NB4 (cell line): ENCODE measurements around the gene TRIM5.

Source experiments
- DNase-seq: peaks from one replicate; pipeline ENCODE4 v3.0.0; 2010; ENCODE audit warnings: low read depth
- H3K4me3 ChIP-seq: one replicate; pipeline ENCODE4 v1.5.1; 2011; ENCODE audit warnings: mild to moderate bottlenecking, low read depth, low read length, moderate library complexity
- MYC ChIP-seq: IDR thresholded peaks from 2 replicates; pipeline ENCODE4 v1.6.1; 2011; ENCODE audit warnings: low read depth, low read length
- POLR2A ChIP-seq: IDR thresholded peaks from 2 replicates; pipeline ENCODE4 v1.6.1; 2011; ENCODE audit warnings: mild to moderate bottlenecking; ENCODE audit not compliant: insufficient read length; ENCODE audit errors: extremely low read depth
- TF ChIP-seq, protein P1 (sequence below): IDR thresholded peaks from 2 replicates; pipeline ENCODE4 v1.6.1; 2011; ENCODE audit warnings: low read depth, low read length
- TF ChIP-seq, protein P2 (sequence below): IDR thresholded peaks from one replicate; pipeline ENCODE4 v1.5.1; 2012; ENCODE audit warnings: low read depth, low read length

The TRIM5 gene

DNA sequence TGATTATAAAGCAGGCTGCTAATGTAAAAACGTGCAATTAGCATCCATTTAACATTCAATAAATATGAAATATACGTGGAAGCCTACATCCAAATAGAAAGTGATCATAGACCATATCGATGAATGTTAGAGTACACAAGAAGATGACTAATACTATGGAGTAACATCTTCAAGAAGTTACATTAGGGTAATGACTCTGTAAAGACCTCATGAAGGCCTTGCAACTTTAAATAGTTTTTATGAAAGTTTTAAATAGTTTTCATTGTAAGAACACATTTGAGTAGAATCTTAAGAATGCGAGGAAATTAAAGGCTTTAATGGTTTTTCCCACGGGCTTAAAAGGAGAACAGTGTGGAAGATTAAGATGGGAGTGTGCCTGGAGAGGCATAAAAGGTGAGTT lies 58.7 kb downstream of the TRIM5 start:
- H3K4me3 ChIP-seq, result no peak overlapping the region
- DNase-seq, result no peak

GRCh38 chr11:5625281-5625680 lies 59.6 kb downstream of the TRIM5 start:
- TF ChIP-seq, protein P1, sequence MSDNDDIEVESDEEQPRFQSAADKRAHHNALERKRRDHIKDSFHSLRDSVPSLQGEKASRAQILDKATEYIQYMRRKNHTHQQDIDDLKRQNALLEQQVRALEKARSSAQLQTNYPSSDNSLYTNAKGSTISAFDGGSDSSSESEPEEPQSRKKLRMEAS, result no peak
- TF ChIP-seq, protein P2, sequence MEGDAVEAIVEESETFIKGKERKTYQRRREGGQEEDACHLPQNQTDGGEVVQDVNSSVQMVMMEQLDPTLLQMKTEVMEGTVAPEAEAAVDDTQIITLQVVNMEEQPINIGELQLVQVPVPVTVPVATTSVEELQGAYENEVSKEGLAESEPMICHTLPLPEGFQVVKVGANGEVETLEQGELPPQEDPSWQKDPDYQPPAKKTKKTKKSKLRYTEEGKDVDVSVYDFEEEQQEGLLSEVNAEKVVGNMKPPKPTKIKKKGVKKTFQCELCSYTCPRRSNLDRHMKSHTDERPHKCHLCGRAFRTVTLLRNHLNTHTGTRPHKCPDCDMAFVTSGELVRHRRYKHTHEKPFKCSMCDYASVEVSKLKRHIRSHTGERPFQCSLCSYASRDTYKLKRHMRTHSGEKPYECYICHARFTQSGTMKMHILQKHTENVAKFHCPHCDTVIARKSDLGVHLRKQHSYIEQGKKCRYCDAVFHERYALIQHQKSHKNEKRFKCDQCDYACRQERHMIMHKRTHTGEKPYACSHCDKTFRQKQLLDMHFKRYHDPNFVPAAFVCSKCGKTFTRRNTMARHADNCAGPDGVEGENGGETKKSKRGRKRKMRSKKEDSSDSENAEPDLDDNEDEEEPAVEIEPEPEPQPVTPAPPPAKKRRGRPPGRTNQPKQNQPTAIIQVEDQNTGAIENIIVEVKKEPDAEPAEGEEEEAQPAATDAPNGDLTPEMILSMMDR, result no peak
- DNase-seq, result no peak
- peak overlapping the region; percentile 87 for H3K4me3 ChIP-seq

More for the DNA sequence above, 58.7 kb downstream of the TRIM5 start:
- no peak for TF ChIP-seq MYC
- TF ChIP-seq, protein P2, result no peak
- no peak for TF ChIP-seq POLR2A
- TF ChIP-seq, protein P1, result no peak

DNA sequence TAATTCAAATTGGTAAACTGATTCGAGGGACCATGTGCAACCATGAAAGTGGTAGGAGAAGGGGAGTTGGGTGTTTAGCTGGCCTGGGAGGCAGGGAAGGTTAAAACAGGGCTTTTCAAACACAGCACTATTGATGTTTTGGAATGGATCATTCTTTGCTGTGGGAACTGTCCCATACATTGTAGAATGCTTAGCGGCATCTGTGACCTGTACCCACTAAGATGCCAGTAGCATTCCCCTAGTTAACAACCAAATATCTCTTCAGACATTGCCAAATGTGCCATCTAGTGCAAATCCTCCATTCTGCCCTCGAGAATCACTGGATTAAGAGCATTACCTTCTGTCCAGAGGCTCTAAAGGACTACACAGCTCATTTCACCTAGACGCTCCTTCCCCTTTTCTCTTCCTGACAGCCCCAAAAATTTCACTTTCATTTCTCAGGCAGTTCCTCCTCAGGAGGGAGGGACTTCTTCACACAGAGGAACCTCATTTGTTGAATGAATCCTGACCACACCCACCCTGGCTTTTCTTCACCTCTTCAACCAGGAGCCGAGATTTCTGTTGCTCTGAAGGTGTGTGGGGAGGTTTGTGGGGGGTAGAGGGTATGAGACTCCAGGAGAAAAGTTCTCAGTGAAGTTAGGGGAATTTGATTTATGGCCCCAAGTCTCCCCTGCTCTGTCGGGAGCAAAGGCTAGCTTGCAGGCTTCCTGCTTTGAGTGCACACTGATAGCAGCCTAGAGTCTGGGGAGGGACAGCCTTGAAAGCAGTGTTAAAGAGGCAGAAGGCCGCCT lies 60.2 kb downstream of the TRIM5 start, which contains the start of gene TRIM34:
TRIM34 (plus strand) TSS at position 513 of the 791 bp plus-strand sequence. CDS start 7,331 bp downstream, outside the sequence.
- TF ChIP-seq, protein P2, result no peak
- TF ChIP-seq MYC (no peak), POLR2A (peak; percentile 46)
- TF ChIP-seq, protein P1, result no peak
- DNase-seq, result peak; percentile 80
- H3K4me3 ChIP-seq, result peak within 1 kb of the TSS; percentile 87

DNA sequence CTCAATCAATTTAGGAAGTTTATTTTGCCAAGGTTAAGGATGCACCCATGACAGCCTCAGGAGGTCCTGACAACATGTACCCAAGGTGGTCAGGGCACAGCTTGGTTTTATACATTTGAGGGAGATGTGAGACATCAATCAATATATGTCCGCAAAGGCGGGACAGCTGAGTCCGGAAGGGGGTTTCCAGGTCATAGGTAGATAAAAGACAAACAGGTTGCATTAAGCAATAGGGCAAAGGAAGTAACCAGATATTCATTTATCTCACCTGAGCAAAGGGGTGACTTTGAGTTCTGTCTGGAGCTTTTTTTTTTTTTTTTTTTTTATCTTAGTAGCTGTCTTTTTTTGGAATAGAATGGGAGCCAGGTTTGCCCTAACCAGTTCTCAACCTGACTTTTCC lies 62.1 kb downstream of the TRIM5 start:
- H3K4me3 ChIP-seq, result no peak overlapping the region
- DNase-seq, result no peak
- no peak for TF ChIP-seq MYC
- TF ChIP-seq, protein P2, result no peak
- TF ChIP-seq, protein P1, result no peak
- TF ChIP-seq POLR2A, result no peak

GRCh38 chr11:5621580-5621979 lies 63.3 kb downstream of the TRIM5 start:
- H3K4me3 ChIP-seq, result no peak overlapping the region
- TF ChIP-seq POLR2A (no peak), MYC (no peak)
- TF ChIP-seq, protein P1, result no peak
- TF ChIP-seq, protein P2, result no peak
- DNase-seq, result no peak
